SH-SY5Y (cell line): ENCODE data around the gene SDSL.

ENCODE experiments used
- GATA2 ChIP-seq: IDR thresholded peaks from 2 replicates; pipeline ENCODE4 v1.6.1; 2011; ENCODE audit warnings: mild to moderate bottlenecking, low read depth, low read length
- GATA3 ChIP-seq: IDR thresholded peaks from 2 replicates; pipeline ENCODE4 v1.6.1; 2011; ENCODE audit warnings: low read depth, mild to moderate bottlenecking, low read length, moderate library complexity

GRCh38 chr12:113391145-113391544 lies 31.0 kb upstream of the SDSL start:
- TF ChIP-seq GATA2 (no peak), GATA3 (no peak)
